ENCODE data around the gene TMEM139. TPM values are rescaled to one million over a fixed set of nuclear protein-coding genes. Genes with fewer than 3 reads are reported as not detected.

Gene TMEM139
- polyA plus RNA-seq, 4 donors = 32.5 to 127 (median 66.5) TPM

DNA sequence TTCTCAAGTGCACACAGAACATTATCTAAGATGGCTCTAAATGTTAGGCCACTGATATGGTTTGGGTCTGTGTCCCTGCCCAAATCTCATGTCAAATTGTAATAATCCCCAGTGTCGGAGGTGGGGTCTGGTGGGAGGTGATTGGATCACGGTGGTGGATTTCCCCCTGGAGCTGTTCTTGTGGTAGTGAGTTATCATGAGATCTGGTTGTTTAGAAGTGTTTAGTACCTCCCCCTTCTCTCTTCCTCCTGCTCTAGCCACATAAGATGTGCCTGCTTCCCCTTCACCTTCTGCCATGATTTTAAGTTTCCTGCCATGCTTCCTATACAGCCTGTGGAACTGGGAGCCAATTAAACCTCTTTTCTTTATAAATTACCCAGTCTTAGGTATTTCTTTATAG is 32.8 kb upstream of the TMEM139 start:
- FAIRE-seq = no peak
- 70 to 88% (median 79%) methylated on average over 2 of the region's 2 CpGs for WGBS, 3 donors
- H3K4me3 ChIP-seq (ENCODE audit: low read depth in 1 of 3, low read length in 3 of 3) = no peak overlapping the region
- H3K9me3 ChIP-seq (ENCODE audit: control insufficient read depth in 2 of 2, insufficient read depth in 1 of 2, low read depth in 1 of 2, low read length in 1 of 2) = peaks cover 0 to 13% of the 10 kb centered on the region in 2 donors
- H3K4me1 ChIP-seq (ENCODE audit: control insufficient read depth in 3 of 3, insufficient read depth in 2 of 3, low read depth in 1 of 3, low read length in 2 of 3) = peaks cover 0 to 3% (median 2%) of the 10 kb centered on the region in 3 donors
- H3K36me3 ChIP-seq (ENCODE audit: control insufficient read depth in 3 of 3, insufficient read depth in 2 of 3, low read depth in 1 of 3, low read length in 3 of 3) = no peaks in the 10 kb centered on the region
- no peaks in the 10 kb centered on the region for H3K27me3 ChIP-seq (ENCODE audit: control insufficient read depth in 3 of 3, insufficient read depth in 3 of 3, low read length in 3 of 3)
- DNase-seq = no peak
- peak overlapping the region in 1 of 3 donors; percentile 11 for H3K27ac ChIP-seq (ENCODE audit: low read depth in 1 of 3, low read length in 2 of 3)

DNA sequence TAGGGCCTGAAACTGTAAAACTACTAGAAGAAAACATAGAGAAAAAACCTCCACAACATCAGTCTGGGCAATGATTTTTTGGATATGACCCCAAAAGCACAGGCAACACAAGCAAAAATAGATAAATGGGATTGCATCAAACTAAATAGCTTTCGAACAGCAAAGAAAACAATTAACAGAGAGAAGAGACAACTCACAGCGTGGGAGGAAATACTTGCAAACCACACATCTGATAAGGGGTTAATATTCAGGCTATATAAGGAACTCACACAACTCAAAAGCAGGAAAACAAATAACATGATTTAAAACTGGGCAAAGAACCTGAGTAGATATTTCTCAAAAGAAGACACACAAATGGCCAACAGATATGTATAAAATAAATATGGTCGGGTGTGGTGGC is 29.2 kb upstream of the TMEM139 start:
- Histone ChIP-seq H3K9me3 (ENCODE audit: control insufficient read depth in 2 of 2, insufficient read depth in 1 of 2, low read depth in 1 of 2, low read length in 1 of 2) (peaks cover 0 to 3% of the 10 kb centered on the region in 2 donors), H3K4me3 (ENCODE audit: low read depth in 1 of 3, low read length in 3 of 3) (no peak overlapping the region), H3K27me3 (ENCODE audit: control insufficient read depth in 3 of 3, insufficient read depth in 3 of 3, low read length in 3 of 3) (no peaks in the 10 kb centered on the region), H3K27ac (ENCODE audit: low read depth in 1 of 3, low read length in 2 of 3) (no peak overlapping the region), H3K36me3 (ENCODE audit: control insufficient read depth in 3 of 3, insufficient read depth in 2 of 3, low read depth in 1 of 3, low read length in 3 of 3) (no peaks in the 10 kb centered on the region), H3K4me1 (ENCODE audit: control insufficient read depth in 3 of 3, insufficient read depth in 2 of 3, low read depth in 1 of 3, low read length in 2 of 3) (peaks cover 0 to 14% (median 3%) of the 10 kb centered on the region in 3 donors)
- no peak for FAIRE-seq
- no peak for DNase-seq
- 65 to 78% (median 71%) methylated on average over 3 of the region's 3 CpGs for WGBS, 3 donors

DNA sequence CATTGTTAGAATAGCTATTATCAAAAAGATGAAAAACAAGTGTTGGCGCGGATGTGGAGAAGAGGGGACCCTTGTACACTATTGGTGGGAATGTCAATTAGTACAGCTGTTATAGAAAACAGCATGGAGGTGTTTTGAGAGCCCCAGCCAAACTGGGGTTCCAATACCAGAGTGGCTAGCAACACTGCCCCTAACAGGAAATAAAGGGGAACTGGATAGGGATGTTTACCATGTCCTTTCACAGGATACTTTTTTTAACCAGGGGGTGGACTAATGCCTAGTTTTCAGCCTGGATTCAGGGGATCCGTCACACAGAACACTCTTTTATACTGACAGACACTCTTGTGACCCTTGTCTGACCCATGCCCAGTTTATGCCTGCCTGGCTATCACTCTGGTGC is 28.4 kb upstream of the TMEM139 start:
- WGBS, 3 donors = 84 to 87% (median 85%) methylated on average over 3 of the region's 3 CpGs
- H3K27me3 ChIP-seq (ENCODE audit: control insufficient read depth in 3 of 3, insufficient read depth in 3 of 3, low read length in 3 of 3) = no peaks in the 10 kb centered on the region
- DNase-seq (no peak), FAIRE-seq (no peak)
- peaks cover 0 to 3% of the 10 kb centered on the region in 2 donors for H3K9me3 ChIP-seq (ENCODE audit: control insufficient read depth in 2 of 2, insufficient read depth in 1 of 2, low read depth in 1 of 2, low read length in 1 of 2)
- no peak overlapping the region for H3K4me3 ChIP-seq (ENCODE audit: low read depth in 1 of 3, low read length in 3 of 3)
- peaks cover 0 to 14% (median 3%) of the 10 kb centered on the region in 3 donors for H3K4me1 ChIP-seq (ENCODE audit: control insufficient read depth in 3 of 3, insufficient read depth in 2 of 3, low read depth in 1 of 3, low read length in 2 of 3)
- H3K27ac ChIP-seq (ENCODE audit: low read depth in 1 of 3, low read length in 2 of 3) = no peak overlapping the region
- H3K36me3 ChIP-seq (ENCODE audit: control insufficient read depth in 3 of 3, insufficient read depth in 2 of 3, low read depth in 1 of 3, low read length in 3 of 3) = no peaks in the 10 kb centered on the region

DNA sequence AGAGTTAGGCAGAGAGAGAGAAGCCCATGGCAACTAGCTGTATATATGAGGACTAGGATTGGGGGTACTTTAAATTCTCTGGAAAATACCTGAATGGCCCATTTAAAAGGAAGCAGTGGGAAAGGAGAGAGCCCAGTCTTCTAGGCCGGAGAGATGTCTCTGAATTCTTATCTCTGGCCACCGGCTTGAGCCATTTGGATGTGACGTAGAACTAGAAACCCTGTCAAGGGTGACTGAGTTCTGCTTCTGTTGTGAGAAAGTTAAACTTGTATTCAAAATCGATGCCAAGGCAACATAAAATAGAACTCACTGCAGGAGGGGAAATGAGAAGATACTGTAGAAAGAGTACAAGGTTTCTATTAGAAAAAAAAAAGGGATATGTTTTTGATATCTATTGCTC is 27.8 kb upstream of the TMEM139 start:
- Histone ChIP-seq H3K27ac (ENCODE audit: low read depth in 1 of 3, low read length in 2 of 3) (no peak overlapping the region), H3K27me3 (ENCODE audit: control insufficient read depth in 3 of 3, insufficient read depth in 3 of 3, low read length in 3 of 3) (no peaks in the 10 kb centered on the region), H3K4me1 (ENCODE audit: control insufficient read depth in 3 of 3, insufficient read depth in 2 of 3, low read depth in 1 of 3, low read length in 2 of 3) (peaks cover 0 to 14% (median 3%) of the 10 kb centered on the region in 3 donors), H3K4me3 (ENCODE audit: low read depth in 1 of 3, low read length in 3 of 3) (no peak overlapping the region), H3K9me3 (ENCODE audit: control insufficient read depth in 2 of 2, insufficient read depth in 1 of 2, low read depth in 1 of 2, low read length in 1 of 2) (peaks cover 0 to 3% of the 10 kb centered on the region in 2 donors), H3K36me3 (ENCODE audit: control insufficient read depth in 3 of 3, insufficient read depth in 2 of 3, low read depth in 1 of 3, low read length in 3 of 3) (no peaks in the 10 kb centered on the region)
- WGBS, 3 donors = 82 to 93% (median 88%) methylated on average over 4 of the region's 4 CpGs
- DNase-seq (no peak), FAIRE-seq (no peak)

DNA sequence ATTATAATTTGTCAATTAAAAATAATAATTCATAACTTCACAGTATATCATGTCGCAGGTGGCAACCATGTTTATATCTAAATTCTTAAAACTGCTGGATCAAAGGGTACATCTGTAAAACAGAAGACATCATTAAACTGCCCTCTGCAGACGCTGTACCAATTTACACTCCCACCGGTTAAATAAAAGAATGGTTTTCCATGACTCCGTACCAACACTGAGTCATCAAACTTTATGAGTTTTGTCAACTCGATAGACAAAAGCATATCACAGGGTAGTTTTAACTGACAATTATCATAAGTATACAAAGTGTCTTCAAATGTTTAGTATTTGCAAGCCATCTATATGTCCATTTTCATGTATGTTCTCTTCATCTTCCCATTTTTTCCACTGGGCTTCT is 27.3 kb upstream of the TMEM139 start:
- H3K9me3 ChIP-seq (ENCODE audit: control insufficient read depth in 2 of 2, insufficient read depth in 1 of 2, low read depth in 1 of 2, low read length in 1 of 2) = peaks cover 0 to 3% of the 10 kb centered on the region in 2 donors
- H3K27me3 ChIP-seq (ENCODE audit: control insufficient read depth in 3 of 3, insufficient read depth in 3 of 3, low read length in 3 of 3) = no peaks in the 10 kb centered on the region
- H3K36me3 ChIP-seq (ENCODE audit: control insufficient read depth in 3 of 3, insufficient read depth in 2 of 3, low read depth in 1 of 3, low read length in 3 of 3) = no peaks in the 10 kb centered on the region
- FAIRE-seq (no peak), DNase-seq (no peak)
- no peak overlapping the region for H3K27ac ChIP-seq (ENCODE audit: low read depth in 1 of 3, low read length in 2 of 3)
- H3K4me1 ChIP-seq (ENCODE audit: control insufficient read depth in 3 of 3, insufficient read depth in 2 of 3, low read depth in 1 of 3, low read length in 2 of 3) = peaks cover 0 to 14% (median 3%) of the 10 kb centered on the region in 3 donors
- no peak overlapping the region for H3K4me3 ChIP-seq (ENCODE audit: low read depth in 1 of 3, low read length in 3 of 3)
- 53 to 70% (median 61%) methylated on average over 5 of the region's 5 CpGs for WGBS, 3 donors

DNA sequence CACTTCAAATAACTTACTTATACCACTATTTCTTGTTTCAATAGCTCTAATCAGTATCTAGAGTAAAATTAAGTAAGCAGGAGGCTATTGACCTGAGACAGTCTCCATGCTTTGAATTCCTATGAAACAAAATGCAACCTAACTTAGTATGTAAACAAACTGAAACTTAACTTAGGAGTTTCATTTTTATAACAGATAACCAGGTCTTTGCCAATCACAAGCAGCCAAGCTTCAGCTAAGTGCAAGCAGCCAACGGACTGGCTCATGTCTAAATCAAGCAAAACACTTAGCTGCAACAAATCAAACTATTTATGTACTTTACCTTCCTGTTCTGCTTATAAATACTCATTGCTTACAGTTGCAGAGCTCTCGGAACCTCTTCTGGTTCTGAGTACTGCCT is 25.9 kb upstream of the TMEM139 start:
- FAIRE-seq (no peak), DNase-seq (peak; percentile 34 to 52)
- H3K27me3 ChIP-seq (ENCODE audit: control insufficient read depth in 3 of 3, insufficient read depth in 3 of 3, low read length in 3 of 3) = no peaks in the 10 kb centered on the region

DNA sequence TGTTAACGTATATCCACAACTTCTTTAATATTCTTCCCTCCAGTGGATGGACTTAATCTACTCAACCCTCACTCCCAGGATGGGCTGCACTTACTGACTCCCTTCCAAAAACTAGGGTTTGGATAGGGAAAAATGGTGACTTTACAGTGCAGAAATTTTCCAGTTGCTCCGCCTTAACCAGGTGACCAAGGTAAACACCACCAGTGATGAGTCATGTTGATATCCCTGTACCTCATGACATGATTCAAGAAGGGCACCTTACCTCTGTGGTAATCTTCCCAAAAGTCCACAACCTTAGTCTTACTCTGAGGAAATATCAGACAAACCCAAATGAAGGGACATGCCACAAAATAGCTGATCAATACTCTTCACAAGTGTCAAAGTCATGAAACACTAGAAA is 25.0 kb upstream of the TMEM139 start:
- DNase-seq = peak; percentile 64 to 67

More for the DNA sequence above, 25.9 kb upstream of the TMEM139 start:
- Histone ChIP-seq H3K27ac (ENCODE audit: low read depth in 1 of 3, low read length in 2 of 3) (peak overlapping the region in 1 of 3 donors; percentile 3), H3K9me3 (ENCODE audit: control insufficient read depth in 2 of 2, insufficient read depth in 1 of 2, low read depth in 1 of 2, low read length in 1 of 2) (no peaks in the 10 kb centered on the region), H3K4me1 (ENCODE audit: control insufficient read depth in 3 of 3, insufficient read depth in 2 of 3, low read depth in 1 of 3, low read length in 2 of 3) (peaks cover 0 to 14% (median 5%) of the 10 kb centered on the region in 3 donors), H3K36me3 (ENCODE audit: control insufficient read depth in 3 of 3, insufficient read depth in 2 of 3, low read depth in 1 of 3, low read length in 3 of 3) (no peaks in the 10 kb centered on the region), H3K4me3 (ENCODE audit: low read depth in 1 of 3, low read length in 3 of 3) (no peak overlapping the region)
- whole genome bisulfite sequencing, 3 donors = 4 to 15% (median 8%) methylated on average over 2 of the region's 2 CpGs

DNA sequence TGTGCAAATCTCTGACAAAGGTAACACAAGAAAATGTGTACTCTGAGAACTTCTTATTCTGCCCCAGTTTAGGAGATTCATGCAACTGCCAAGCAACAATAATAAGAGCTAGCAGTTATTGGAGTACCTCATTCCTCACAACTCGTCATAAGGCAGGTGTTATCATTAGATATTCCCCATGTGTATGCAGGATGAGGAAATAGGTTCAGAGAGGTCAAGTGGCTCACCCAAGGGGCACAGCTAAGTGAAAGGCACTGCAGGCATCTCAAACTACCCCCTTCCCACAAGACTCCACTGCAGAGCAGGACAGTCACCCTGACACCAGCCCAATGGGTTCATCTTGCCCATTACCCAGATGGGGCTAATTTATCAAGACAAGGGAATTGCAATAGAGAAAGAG is 22.9 kb upstream of the TMEM139 start:
- FAIRE-seq (no peak), DNase-seq (no peak)
- H3K4me3 ChIP-seq (ENCODE audit: low read depth in 1 of 3, low read length in 3 of 3) = no peak overlapping the region
- H3K9me3 ChIP-seq (ENCODE audit: control insufficient read depth in 2 of 2, insufficient read depth in 1 of 2, low read depth in 1 of 2, low read length in 1 of 2) = no peaks in the 10 kb centered on the region
- no peaks in the 10 kb centered on the region for H3K27me3 ChIP-seq (ENCODE audit: control insufficient read depth in 3 of 3, insufficient read depth in 3 of 3, low read length in 3 of 3)
- no peak overlapping the region for H3K27ac ChIP-seq (ENCODE audit: low read depth in 1 of 3, low read length in 2 of 3)
- H3K36me3 ChIP-seq (ENCODE audit: control insufficient read depth in 3 of 3, insufficient read depth in 2 of 3, low read depth in 1 of 3, low read length in 3 of 3) = peaks cover 0 to 17% (median 0%) of the 10 kb centered on the region in 3 donors
- WGBS, 3 donors = 73 to 92% (median 79%) methylated on average over 1 of the region's 1 CpG
- H3K4me1 ChIP-seq (ENCODE audit: control insufficient read depth in 3 of 3, insufficient read depth in 2 of 3, low read depth in 1 of 3, low read length in 2 of 3) = peaks cover 0 to 28% (median 13%) of the 10 kb centered on the region in 3 donors

More for the DNA sequence above, 25.0 kb upstream of the TMEM139 start:
- Histone ChIP-seq H3K9me3 (ENCODE audit: control insufficient read depth in 2 of 2, insufficient read depth in 1 of 2, low read depth in 1 of 2, low read length in 1 of 2) (no peaks in the 10 kb centered on the region), H3K27me3 (ENCODE audit: control insufficient read depth in 3 of 3, insufficient read depth in 3 of 3, low read length in 3 of 3) (no peaks in the 10 kb centered on the region), H3K4me1 (ENCODE audit: control insufficient read depth in 3 of 3, insufficient read depth in 2 of 3, low read depth in 1 of 3, low read length in 2 of 3) (peaks cover 0 to 19% (median 6%) of the 10 kb centered on the region in 3 donors), H3K36me3 (ENCODE audit: control insufficient read depth in 3 of 3, insufficient read depth in 2 of 3, low read depth in 1 of 3, low read length in 3 of 3) (peaks cover 0 to 4% (median 0%) of the 10 kb centered on the region in 3 donors), H3K27ac (ENCODE audit: low read depth in 1 of 3, low read length in 2 of 3) (peak overlapping the region in 1 of 3 donors; percentile 24), H3K4me3 (ENCODE audit: low read depth in 1 of 3, low read length in 3 of 3) (no peak overlapping the region)
- FAIRE-seq = no peak
- 59 to 69% (median 67%) methylated on average over 2 of the region's 2 CpGs for WGBS, 3 donors
